NCI-H345 treated with DMSO at 0.1 percent for 48 hours (cell line): ENCODE data around the gene GCFC2.

Source experiments
- DNase-seq: peaks from one replicate; lab custom pipeline; 2025; ENCODE audit not compliant: unreplicated experiment; lab: John Stamatoyannopoulos, UW

The GCFC2 gene

DNA sequence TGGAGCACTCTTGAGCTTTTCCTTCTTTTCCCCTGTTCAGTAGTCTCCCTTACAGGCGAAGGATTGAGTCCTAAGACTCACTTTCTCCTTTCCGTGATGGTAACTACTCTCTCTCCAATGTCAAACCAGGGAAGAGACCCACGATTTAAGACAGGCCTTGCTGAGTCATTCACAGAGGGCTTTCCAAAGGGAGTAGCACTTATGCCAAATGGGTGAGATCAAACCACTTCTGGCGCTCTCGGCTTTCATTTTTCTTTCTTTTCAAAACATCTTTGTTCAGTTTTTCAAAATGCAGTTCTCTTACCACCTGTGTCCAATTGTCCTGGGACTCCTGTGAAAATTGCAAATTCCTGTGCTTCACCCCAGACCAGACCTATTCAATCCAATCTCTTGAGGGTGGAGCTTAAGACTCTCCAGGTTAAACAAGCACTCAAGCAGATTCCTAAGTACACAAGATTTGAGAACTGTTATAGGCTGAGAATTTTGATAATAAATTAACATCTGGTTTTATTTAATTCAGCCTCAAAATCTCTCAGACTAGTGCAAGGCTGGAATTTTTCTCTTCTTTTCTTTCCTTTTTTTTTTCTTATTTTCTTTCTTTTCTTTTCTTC is 78.5 kb downstream of the GCFC2 start:
- DNase-seq = no peak

- DNase-seq = peak; percentile 50
Observed at GRCh38 chr2:75627902-75628504, 82.7 kb downstream of the GCFC2 start.

- no peak for DNase-seq
Observed at GRCh38 chr2:75622929-75623328, 87.8 kb downstream of the GCFC2 start.

GRCh38 chr2:75622500-75622899 is 88.2 kb downstream of the GCFC2 start:
- DNase-seq = no peak

- DNase-seq = no peak
Observed at GRCh38 chr2:75621228-75621627, 89.5 kb downstream of the GCFC2 start.

DNA sequence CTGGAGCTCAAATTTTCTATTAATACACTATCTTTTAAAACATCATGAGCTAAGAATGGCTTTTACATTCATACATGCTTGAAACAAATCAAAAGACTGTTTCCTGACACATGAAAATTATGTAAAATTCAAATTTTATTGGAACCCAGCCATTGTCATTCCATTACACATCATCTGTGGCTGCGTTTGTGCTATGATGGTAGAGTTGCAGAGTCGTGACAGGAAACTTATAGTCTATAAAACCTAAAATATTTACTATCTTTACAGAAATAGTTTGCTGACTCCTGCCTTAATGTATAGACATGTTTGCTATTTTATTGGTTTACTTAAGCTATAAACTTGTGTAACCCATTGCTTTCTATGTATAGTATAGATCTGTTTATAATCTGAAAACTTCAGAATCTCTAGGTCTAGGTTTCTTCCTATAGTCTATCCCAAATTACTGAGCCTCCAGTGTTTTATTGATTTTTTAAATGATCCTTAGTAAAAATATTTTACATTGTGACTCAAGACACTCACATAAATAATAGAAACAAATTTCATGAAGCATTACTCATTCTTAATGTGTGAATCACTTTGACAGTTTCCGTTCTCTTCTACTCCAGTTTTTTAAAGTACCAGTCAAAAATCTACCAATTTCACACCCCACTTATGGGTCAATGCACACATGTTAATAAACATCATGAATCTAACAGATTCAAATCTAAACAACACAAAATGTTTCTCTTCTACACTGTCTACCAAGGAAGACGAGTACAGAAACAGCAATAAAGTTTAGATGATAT is 90.6 kb downstream of the GCFC2 start:
- no peak for DNase-seq

GRCh38 chr2:75616933-75617332 is 93.8 kb downstream of the GCFC2 start:
- DNase-seq = no peak

DNA sequence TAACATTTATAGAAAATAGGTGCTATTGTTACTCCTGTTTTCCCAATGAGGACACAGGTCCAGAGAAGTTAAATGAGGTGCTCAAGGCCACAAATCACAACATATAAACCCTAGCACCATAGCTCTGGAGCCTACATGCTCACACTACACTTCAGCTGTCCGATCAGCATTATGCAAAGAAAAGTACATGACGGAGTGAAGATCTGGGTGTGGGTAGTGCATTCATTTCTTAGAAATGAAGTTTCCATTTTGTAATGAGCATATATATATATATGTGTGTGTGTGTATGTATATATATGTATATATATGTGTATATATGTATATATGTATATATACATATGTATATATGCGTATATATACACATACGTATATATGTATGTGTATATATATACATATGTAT is 94.3 kb downstream of the GCFC2 start:
- no peak for DNase-seq

- DNase-seq = no peak
Observed at GRCh38 chr2:75614162-75614651, 96.5 kb downstream of the GCFC2 start.

DNA sequence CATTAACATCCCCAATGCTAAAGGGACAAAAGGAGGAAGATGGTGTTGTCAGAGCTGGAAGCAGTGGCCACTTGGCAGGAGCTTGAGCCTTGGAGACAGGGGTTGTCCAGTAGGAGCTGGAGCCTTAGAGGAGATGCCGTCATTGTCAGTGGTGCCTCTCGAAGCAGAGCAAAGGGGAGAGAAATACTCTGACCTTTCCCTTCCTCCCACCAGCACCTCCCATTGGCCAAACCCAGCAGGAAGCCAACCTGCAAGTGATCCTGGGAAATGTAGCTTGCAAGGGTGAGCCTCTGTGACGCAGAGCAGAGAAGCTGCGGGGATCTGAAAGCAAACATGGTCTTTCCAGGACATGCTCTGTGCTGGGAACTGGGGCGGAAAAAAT is 97.9 kb downstream of the GCFC2 start:
- no peak for DNase-seq
